ENCODE measurements around the gene PSMB5.

PSMB5 gene

DNA sequence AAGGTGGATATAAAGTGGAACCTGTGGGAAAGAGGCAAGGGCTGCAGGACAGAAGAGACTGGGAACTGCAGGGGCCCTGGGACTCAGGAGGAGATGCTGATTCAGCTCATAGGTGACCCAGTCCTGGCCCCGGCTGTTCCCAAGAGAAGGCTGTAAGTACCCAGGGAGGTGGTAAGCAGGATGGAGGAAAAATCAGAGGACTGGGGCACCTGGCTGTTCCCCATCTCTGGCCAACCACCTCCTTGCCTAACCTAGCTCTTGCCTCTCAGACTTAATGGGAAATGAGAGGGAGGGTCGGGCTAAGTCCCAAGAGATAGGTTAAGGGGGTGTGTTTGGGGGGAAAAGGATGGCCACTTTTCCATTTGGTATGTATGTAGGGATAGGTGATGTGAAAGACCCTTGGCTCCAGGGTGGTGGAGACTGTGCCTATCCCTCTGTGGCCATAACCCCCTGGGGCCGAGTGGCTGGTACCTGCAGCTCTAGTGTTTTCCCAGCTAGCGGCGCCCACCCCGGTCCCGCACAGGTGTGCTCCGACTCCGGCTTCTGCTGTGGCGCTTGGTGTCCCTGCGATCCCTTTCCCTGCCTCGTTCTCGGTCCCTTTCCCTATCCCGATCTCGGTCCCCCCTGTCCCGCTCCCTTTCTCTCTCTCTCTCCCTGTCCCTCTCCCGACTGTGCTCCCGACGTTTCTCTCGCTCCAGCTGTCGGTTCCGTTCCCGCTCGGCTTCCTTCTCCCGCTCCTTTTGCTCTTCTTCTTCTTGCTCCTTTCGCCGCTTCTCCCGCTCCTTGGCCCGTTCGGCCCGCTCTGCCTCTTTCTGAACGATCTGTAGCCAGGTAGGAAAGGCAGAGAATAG, 24.2 kb upstream of the PSMB5 start:
- TF ChIP-seq, protein P1, sequence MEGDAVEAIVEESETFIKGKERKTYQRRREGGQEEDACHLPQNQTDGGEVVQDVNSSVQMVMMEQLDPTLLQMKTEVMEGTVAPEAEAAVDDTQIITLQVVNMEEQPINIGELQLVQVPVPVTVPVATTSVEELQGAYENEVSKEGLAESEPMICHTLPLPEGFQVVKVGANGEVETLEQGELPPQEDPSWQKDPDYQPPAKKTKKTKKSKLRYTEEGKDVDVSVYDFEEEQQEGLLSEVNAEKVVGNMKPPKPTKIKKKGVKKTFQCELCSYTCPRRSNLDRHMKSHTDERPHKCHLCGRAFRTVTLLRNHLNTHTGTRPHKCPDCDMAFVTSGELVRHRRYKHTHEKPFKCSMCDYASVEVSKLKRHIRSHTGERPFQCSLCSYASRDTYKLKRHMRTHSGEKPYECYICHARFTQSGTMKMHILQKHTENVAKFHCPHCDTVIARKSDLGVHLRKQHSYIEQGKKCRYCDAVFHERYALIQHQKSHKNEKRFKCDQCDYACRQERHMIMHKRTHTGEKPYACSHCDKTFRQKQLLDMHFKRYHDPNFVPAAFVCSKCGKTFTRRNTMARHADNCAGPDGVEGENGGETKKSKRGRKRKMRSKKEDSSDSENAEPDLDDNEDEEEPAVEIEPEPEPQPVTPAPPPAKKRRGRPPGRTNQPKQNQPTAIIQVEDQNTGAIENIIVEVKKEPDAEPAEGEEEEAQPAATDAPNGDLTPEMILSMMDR (conservative IDR thresholded peaks at IDR 0.05; ENCODE audit: low read depth, low read length), result no peak
- no peak overlapping the region for H3K4me3 ChIP-seq (ENCODE audit: low read length)
- DNase-seq (ENCODE audit: low read depth), result no peak

DNA sequence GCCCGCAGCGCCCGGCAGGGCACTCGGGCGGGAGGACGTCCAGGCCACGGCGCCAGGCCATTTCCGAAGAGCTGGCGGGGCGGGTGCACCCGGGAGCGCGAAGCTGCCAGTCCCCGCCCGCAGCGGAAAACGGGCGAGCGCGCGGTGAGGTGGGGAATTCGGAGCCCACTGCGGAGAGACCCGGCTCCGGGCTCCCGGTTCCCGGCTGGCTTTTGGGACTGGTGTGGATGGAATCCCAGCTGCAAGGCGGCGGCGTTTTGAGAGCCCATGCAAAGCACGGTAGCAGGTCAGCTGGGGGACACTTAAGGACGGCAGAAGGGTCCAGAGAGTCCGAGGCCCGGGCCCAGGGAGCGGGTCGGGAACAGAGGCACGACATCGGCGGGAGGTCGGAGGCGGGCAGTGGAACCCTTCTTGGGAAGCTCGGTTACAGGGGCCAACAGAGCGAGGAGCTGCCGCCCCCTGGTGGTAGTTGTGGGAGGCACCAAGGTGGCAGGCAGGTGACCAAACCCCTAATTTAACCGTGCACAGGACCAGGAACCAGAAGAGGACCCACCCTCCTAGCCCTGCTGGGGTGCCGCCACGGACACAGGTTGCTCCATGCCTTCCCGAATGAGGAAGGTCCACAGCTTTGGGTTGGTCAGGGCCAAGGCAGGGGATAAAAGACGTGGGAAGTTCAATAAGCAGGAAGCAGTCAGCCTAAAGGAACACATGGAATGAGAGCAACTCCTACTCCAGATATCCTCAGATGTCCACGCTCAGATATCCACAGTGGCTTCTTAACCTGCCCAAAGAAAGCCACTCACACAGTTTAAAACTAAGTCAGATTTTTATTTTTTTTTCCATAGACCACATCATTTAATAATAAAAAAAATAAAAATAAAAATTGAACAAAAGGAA, 23.3 kb upstream of the PSMB5 start:
- TF ChIP-seq, protein P1 (conservative IDR thresholded peaks at IDR 0.05; ENCODE audit: low read depth, low read length), result peak; percentile 89
- DNase-seq (ENCODE audit: low read depth), result peak; percentile 45
- H3K4me3 ChIP-seq (ENCODE audit: low read length), result peak overlapping the region; percentile 57

DNA sequence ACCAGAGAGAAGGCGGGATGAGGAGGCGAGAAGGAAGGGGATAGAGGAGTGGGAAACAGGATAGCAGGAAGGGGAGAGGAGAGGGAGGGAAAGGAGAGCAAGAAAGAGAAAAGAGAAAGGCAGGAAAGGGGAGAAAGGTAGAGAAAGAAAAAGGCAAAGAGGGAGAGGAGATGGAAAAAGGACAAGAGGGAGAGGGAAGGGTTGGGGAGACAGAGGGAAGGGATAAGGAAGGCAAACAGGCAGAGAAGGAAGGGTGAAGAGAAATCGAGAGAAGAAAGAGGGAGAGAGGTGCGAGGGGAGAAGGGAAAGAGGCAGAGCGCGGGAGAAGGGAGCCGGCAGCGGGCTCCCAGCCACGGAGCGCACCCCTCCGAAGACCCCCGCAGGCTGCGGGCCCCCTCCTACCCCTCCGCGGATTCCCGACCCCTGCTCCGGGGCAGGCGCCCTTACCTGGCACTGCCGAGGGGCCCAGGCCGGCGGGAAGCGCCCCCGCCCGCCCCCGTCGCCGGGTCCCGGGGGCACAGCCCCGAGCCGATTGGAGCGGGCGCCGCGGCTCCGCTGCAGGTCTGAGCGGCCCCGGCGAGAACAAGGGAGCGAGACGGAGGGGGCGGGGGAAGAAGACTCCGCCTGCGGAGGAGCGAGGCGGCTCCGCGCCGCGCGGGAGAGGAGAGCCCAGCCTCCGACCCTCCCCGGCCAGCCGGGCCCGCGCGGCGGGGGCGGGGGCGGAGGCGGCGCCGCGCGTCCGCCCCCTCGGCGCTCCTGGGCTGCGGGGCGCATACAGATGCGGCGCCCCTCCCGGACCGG, 22.5 kb upstream of the PSMB5 start, which contains the start of gene CDH24:
TSS of gene CDH24 (minus strand) at position 565 of the 801 bp plus-strand sequence. CDS start 1,787 bp downstream, outside the sequence.
- TF ChIP-seq, protein P1 (conservative IDR thresholded peaks at IDR 0.05; ENCODE audit: low read depth, low read length), result no peak
- DNase-seq (ENCODE audit: low read depth), result no peak
- peak within 1 kb of the TSS; percentile 57 for H3K4me3 ChIP-seq (ENCODE audit: low read length)

DNA sequence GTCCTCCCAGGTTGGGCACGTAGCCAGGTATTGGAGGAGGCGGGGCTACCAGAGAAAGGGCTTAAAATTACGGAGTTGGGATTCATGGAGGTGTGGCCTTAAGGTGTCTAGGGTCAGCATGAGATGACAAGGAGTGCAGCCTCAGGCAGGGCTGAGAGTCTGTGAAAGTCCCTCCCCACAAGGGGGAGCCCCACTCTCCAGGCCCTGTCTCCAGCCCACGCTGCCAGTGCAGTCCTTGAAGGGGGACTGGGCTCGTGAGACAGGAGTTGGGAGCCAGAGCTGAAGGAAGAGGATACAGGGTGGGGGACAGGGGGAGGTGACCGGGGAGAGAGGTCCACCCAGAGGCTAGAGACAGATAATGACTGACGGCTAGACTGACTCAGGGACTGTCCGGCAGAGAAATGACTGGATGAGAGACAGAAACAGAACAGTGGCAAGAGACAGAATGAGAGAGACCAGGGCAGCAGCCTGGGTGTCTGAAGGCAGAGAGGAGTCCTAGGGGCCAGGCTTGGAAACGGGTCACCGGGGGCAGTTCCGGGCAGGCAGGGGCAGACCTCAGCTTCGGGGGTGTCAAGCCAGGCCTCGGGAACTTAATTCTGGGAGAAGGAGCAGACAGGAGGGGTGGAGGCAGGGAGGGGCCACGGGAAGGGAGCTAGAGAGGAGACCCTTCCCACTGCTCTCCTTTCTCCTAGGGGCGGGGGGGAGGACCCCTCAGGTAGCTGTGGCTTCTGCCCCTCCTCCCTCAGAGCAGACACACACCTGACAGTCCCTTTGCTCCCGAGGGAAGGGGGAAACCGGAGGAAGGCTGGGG, 21.6 kb upstream of the PSMB5 start:
- DNase-seq (ENCODE audit: low read depth), result no peak
- peak overlapping the region; percentile 57 for H3K4me3 ChIP-seq (ENCODE audit: low read length)
- TF ChIP-seq, protein P1 (conservative IDR thresholded peaks at IDR 0.05; ENCODE audit: low read depth, low read length), result peak; percentile 87

DNA sequence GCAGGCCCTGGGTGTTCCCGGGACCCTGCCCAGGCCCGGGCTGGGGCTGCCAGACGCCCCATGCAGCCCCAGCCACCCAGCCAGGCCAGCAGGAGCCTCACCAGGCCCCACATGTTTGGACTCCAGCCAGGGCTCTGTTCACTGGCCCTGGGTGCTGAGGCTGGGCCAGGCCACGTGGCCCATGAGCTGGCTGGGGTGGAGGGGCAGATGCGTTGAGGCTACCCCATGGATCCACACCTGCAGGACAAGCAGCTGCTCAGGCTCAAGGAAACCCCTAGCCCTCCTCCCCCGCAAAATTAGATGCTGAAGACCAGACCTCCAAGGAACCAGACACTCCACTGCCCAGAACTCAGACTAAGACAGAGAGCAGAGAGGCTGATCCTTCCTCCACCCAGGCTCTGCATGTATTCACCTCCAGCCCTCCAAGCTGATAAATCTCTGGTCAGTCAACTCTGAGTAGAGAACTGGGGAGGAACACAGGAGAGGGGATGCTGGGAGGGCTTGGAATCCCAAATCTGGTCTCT, 21.0 kb upstream of the PSMB5 start:
- TF ChIP-seq, protein P1 (conservative IDR thresholded peaks at IDR 0.05; ENCODE audit: low read depth, low read length), result no peak
- H3K4me3 ChIP-seq (ENCODE audit: low read length), result no peak overlapping the region
- DNase-seq (ENCODE audit: low read depth), result no peak

DNA sequence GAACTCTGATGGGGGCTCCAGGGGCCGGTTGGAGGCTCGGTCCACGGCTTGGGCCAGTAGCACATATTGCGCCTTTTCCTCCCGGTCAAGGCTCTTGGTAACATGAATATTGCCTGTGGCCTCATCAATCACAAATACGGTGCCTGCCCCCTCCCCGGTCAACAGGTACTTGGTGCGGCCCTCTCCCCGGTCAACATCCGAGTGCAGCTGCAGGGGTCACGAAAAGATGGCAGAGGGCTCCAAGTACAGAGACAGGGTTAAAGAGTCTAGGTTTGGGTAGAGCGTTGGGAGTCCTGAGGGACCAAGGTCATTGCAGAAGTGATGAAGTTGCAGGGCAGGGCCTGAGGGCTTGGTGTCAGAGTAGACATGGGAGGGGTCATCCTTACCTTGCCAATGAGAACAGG, 20.4 kb upstream of the PSMB5 start:
- DNase-seq (ENCODE audit: low read depth), result no peak
- H3K4me3 ChIP-seq (ENCODE audit: low read length), result no peak overlapping the region
- TF ChIP-seq, protein P1 (conservative IDR thresholded peaks at IDR 0.05; ENCODE audit: low read depth, low read length), result no peak
